GM23338 (cell line): Measurements from ENCODE around the gene CRYAA. TPM values are rescaled to one million over a fixed set of nuclear protein-coding genes. Genes with fewer than 3 reads are reported as not detected.

ENCODE experiments used
- ATAC-seq: fragments of 200-7000 bp; cut with Tn5 transposase; 3 replicates; pipeline ENCODE4 v1.9.1; 2020
- DNase-seq: peaks from one replicate; pipeline ENCODE4 v3.0.0-alpha.2; 2015; ENCODE audit warnings: low spot score
- H2AFZ ChIP-seq: fragments of 200-600 bp; sonication (generic); 2 replicates; pipeline ENCODE4 v1.8.0; 2016; ENCODE audit warnings: antibody characterized with exemption, mild to moderate bottlenecking, moderate library complexity
- H3F3A ChIP-seq: fragments of 200-600 bp; sonication (generic); replicated peaks from 2 replicates; pipeline ENCODE4 v1.8.0; 2017; ENCODE audit warnings: antibody characterized with exemption, mixed run types, low read depth
- H3K27ac ChIP-seq: fragments of 200-600 bp; sonication (generic); 2 replicates; pipeline ENCODE4 v1.6.1; 2016; ENCODE audit warnings: low read depth
- H3K27me3 ChIP-seq: fragments of 200-600 bp; sonication (generic); 2 replicates; pipeline ENCODE4 v1.8.0; 2016; ENCODE audit warnings: mild to moderate bottlenecking, mixed run types, moderate library complexity; ENCODE audit not compliant: insufficient read depth
- H3K36me3 ChIP-seq: fragments of 200-600 bp; sonication (generic); 2 replicates; pipeline ENCODE4 v1.8.0; 2016; ENCODE audit warnings: mild to moderate bottlenecking; ENCODE audit not compliant: insufficient read depth
- H3K4me1 ChIP-seq: fragments of 200-600 bp; sonication (generic); 2 replicates; pipeline ENCODE4 v1.8.0; 2016; ENCODE audit warnings: mild to moderate bottlenecking, moderate library complexity; ENCODE audit not compliant: insufficient read depth
- H3K4me2 ChIP-seq: fragments of 200-600 bp; sonication (generic); 2 replicates; pipeline ENCODE4 v1.7.1; 2017; ENCODE audit warnings: mixed run types
- H3K4me3 ChIP-seq: fragments of 200-600 bp; sonication (generic); 2 replicates; pipeline ENCODE4 v1.6.1; 2016; ENCODE audit warnings: mixed run types
- H3K79me2 ChIP-seq: fragments of 200-600 bp; sonication (generic); replicated peaks from 2 replicates; pipeline ENCODE4 v1.8.0; 2017; ENCODE audit warnings: mild to moderate bottlenecking; ENCODE audit not compliant: insufficient read depth
- H3K9me2 ChIP-seq: fragments of 200-600 bp; sonication (generic); 2 replicates; pipeline ENCODE4 v1.8.0; 2017; ENCODE audit not compliant: insufficient read depth
- H4K20me1 ChIP-seq: fragments of 200-600 bp; sonication (generic); replicated peaks from 2 replicates; pipeline ENCODE4 v1.8.0; 2017; ENCODE audit warnings: mild to moderate bottlenecking; ENCODE audit not compliant: insufficient read depth
- H3K27ac Mint-ChIP-seq: 2 replicates; pipeline ENCODE4 v1.8.0; 2020; ENCODE audit warnings: inconsistent platforms, mild to moderate bottlenecking, moderate library complexity, mixed read lengths
- H3K27me3 Mint-ChIP-seq: 3 replicates; pipeline ENCODE4 v1.8.0; 2022; ENCODE audit warnings: low read depth, mild to moderate bottlenecking, moderate library complexity, mixed read lengths, inconsistent platforms; ENCODE audit not compliant: insufficient read depth, poor library complexity
- H3K36me3 Mint-ChIP-seq: 3 replicates; pipeline ENCODE4 v1.8.0; 2021; ENCODE audit warnings: low read depth, mild to moderate bottlenecking, inconsistent platforms, moderate library complexity, mixed read lengths
- H3K4me1 Mint-ChIP-seq: 3 replicates; pipeline ENCODE4 v1.8.0; 2020; ENCODE audit warnings: mild to moderate bottlenecking, inconsistent platforms, mixed read lengths
- H3K4me3 Mint-ChIP-seq: 3 replicates; pipeline ENCODE4 v1.8.0; 2021; ENCODE audit warnings: moderate library complexity, mild to moderate bottlenecking, inconsistent platforms, mixed read lengths
- H3K9me3 Mint-ChIP-seq: 3 replicates; pipeline ENCODE4 v1.8.0; 2020; ENCODE audit warnings: moderate library complexity, mild to moderate bottlenecking, inconsistent platforms, mixed read lengths
- EZH2phosphoT487 ChIP-seq: fragments of 200-600 bp; sonication (generic); IDR thresholded peaks from one replicate; pipeline ENCODE4 v1.8.1; 2018; ENCODE audit warnings: antibody characterized with exemption; ENCODE audit not compliant: unreplicated experiment
- NANOG ChIP-seq: IDR thresholded peaks from 2 replicates; pipeline ENCODE4 v1.6.1; 2016; ENCODE audit warnings: antibody characterized with exemption, borderline replicate concordance
- POLR2AphosphoS5 ChIP-seq: IDR thresholded peaks from 2 replicates; pipeline ENCODE4 v1.6.1; 2016; ENCODE audit warnings: antibody characterized with exemption, low read depth
- STAT1 ChIP-seq: IDR thresholded peaks from one replicate; pipeline ENCODE4 v1.6.1; 2016; ENCODE audit warnings: antibody characterized with exemption; ENCODE audit not compliant: unreplicated experiment
- ZNF114 ChIP-seq: fragments of 250-450 bp; sonication (Bioruptor Pico); IDR thresholded peaks from 2 replicates; pipeline ENCODE4 v1.5.0; 2020; ENCODE audit warnings: mild to moderate bottlenecking, moderate library complexity
- ZNF331 ChIP-seq: fragments of 250-450 bp; sonication (Bioruptor Pico); IDR thresholded peaks from 2 replicates; pipeline ENCODE4 v1.5.0; 2020; ENCODE audit warnings: low read depth, mild to moderate bottlenecking, moderate library complexity
- polyA plus RNA-seq: library from polyadenylated mRNA; unstranded; fragments of >200 nt; fragmentation: Nextera tagmentation; extraction: Ambion mirVana; gene quantifications from 2 replicates; pipeline ENCODE4 v1.2.1, GENCODE V29; 2016
- total RNA-seq: library from RNA; depleted of rRNA; stranded (reverse); fragments of >200 nt; shearing (Covaris generic); gene quantifications from 2 replicates; pipeline ENCODE4 v1.2.3, GENCODE V29; 2014
- TF ChIP-seq, protein P1 (sequence below): IDR thresholded peaks from 2 replicates; pipeline ENCODE4 v1.6.1; 2016; ENCODE audit warnings: antibody characterized with exemption
- TF ChIP-seq, protein P2 (sequence below), 2 experiments: fragments of 200-600 bp in 1 of 2; sonication (generic) in 1 of 2; conservative IDR thresholded peaks; 2 replicates each; pipeline versions ENCODE4 v1.5.1 to v1.6.1; 2016 to 2017; ENCODE audit warnings: antibody characterized with exemption in 2 of 2, low read depth in 2 of 2, mild to moderate bottlenecking in 2 of 2, moderate library complexity in 1 of 2
- TF ChIP-seq, protein P3 (sequence below): fragments of 250-450 bp; sonication (Bioruptor Pico); IDR thresholded peaks from 2 replicates; pipeline ENCODE4 v1.5.0; 2020; ENCODE audit warnings: mild to moderate bottlenecking, moderate library complexity

Gene CRYAA
- total and polyA plus RNA-seq, 2 experiments from 2014 or later = not detected

DNA sequence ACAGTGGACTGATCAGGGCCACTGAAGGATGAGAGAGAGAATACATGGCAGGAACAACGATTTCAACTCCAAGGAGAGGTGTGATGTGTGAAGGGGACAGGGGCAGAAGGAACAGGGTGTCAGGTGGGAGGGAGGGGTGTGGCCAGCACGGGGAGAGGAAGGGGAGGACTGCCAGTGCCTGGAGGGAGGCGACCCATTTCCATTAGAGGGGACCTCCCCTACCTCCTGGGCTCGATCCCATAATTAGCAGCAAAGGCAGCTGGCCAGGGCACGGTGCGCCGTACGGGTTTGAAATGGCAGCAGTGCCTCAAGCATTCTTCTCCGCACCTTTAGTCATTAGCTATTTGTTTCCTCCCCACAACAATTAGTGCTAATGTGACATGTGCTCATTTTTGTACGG, 22.7 kb downstream of the CRYAA start:
- Histone ChIP-seq H3K9me2 (no peaks in the 10 kb centered on the region), H3F3A (no peaks in the 10 kb centered on the region), H3K27me3 (no peaks in the 10 kb centered on the region), H2AFZ (no peak overlapping the region), H3K79me2 (no peaks in the 10 kb centered on the region), H3K4me3 (no peak overlapping the region), H3K4me1 (no peaks in the 10 kb centered on the region), H4K20me1 (no peaks in the 10 kb centered on the region), H3K36me3 (no peaks in the 10 kb centered on the region), H3K4me2 (no peak overlapping the region), H3K27ac (no peak overlapping the region)
- Mint-ChIP-seq H3K27me3 (peaks cover 19% of the 10 kb centered on the region), H3K9me3 (peaks cover 8% of the 10 kb centered on the region), H3K36me3 (no peaks in the 10 kb centered on the region; the same call in 2 of the 3 replicates), H3K4me1 (peaks cover 13% of the 10 kb centered on the region), H3K27ac (no peak overlapping the region), H3K4me3 (no peak overlapping the region)
- ATAC-seq = no peak
- TF ChIP-seq STAT1 (no peak), ZNF114 (no peak), EZH2phosphoT487 (no peak), ZNF331 (CRISPR knock-in tag) (no peak), POLR2AphosphoS5 (no peak), NANOG (no peak)
- TF ChIP-seq, protein P1, sequence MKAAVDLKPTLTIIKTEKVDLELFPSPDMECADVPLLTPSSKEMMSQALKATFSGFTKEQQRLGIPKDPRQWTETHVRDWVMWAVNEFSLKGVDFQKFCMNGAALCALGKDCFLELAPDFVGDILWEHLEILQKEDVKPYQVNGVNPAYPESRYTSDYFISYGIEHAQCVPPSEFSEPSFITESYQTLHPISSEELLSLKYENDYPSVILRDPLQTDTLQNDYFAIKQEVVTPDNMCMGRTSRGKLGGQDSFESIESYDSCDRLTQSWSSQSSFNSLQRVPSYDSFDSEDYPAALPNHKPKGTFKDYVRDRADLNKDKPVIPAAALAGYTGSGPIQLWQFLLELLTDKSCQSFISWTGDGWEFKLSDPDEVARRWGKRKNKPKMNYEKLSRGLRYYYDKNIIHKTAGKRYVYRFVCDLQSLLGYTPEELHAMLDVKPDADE = no peak
- TF ChIP-seq, protein P2, sequence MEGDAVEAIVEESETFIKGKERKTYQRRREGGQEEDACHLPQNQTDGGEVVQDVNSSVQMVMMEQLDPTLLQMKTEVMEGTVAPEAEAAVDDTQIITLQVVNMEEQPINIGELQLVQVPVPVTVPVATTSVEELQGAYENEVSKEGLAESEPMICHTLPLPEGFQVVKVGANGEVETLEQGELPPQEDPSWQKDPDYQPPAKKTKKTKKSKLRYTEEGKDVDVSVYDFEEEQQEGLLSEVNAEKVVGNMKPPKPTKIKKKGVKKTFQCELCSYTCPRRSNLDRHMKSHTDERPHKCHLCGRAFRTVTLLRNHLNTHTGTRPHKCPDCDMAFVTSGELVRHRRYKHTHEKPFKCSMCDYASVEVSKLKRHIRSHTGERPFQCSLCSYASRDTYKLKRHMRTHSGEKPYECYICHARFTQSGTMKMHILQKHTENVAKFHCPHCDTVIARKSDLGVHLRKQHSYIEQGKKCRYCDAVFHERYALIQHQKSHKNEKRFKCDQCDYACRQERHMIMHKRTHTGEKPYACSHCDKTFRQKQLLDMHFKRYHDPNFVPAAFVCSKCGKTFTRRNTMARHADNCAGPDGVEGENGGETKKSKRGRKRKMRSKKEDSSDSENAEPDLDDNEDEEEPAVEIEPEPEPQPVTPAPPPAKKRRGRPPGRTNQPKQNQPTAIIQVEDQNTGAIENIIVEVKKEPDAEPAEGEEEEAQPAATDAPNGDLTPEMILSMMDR (conservative IDR thresholded peaks at IDR 0.05; ENCODE audit: low read depth in 2 of 2) = no peak
- TF ChIP-seq, protein P3, sequence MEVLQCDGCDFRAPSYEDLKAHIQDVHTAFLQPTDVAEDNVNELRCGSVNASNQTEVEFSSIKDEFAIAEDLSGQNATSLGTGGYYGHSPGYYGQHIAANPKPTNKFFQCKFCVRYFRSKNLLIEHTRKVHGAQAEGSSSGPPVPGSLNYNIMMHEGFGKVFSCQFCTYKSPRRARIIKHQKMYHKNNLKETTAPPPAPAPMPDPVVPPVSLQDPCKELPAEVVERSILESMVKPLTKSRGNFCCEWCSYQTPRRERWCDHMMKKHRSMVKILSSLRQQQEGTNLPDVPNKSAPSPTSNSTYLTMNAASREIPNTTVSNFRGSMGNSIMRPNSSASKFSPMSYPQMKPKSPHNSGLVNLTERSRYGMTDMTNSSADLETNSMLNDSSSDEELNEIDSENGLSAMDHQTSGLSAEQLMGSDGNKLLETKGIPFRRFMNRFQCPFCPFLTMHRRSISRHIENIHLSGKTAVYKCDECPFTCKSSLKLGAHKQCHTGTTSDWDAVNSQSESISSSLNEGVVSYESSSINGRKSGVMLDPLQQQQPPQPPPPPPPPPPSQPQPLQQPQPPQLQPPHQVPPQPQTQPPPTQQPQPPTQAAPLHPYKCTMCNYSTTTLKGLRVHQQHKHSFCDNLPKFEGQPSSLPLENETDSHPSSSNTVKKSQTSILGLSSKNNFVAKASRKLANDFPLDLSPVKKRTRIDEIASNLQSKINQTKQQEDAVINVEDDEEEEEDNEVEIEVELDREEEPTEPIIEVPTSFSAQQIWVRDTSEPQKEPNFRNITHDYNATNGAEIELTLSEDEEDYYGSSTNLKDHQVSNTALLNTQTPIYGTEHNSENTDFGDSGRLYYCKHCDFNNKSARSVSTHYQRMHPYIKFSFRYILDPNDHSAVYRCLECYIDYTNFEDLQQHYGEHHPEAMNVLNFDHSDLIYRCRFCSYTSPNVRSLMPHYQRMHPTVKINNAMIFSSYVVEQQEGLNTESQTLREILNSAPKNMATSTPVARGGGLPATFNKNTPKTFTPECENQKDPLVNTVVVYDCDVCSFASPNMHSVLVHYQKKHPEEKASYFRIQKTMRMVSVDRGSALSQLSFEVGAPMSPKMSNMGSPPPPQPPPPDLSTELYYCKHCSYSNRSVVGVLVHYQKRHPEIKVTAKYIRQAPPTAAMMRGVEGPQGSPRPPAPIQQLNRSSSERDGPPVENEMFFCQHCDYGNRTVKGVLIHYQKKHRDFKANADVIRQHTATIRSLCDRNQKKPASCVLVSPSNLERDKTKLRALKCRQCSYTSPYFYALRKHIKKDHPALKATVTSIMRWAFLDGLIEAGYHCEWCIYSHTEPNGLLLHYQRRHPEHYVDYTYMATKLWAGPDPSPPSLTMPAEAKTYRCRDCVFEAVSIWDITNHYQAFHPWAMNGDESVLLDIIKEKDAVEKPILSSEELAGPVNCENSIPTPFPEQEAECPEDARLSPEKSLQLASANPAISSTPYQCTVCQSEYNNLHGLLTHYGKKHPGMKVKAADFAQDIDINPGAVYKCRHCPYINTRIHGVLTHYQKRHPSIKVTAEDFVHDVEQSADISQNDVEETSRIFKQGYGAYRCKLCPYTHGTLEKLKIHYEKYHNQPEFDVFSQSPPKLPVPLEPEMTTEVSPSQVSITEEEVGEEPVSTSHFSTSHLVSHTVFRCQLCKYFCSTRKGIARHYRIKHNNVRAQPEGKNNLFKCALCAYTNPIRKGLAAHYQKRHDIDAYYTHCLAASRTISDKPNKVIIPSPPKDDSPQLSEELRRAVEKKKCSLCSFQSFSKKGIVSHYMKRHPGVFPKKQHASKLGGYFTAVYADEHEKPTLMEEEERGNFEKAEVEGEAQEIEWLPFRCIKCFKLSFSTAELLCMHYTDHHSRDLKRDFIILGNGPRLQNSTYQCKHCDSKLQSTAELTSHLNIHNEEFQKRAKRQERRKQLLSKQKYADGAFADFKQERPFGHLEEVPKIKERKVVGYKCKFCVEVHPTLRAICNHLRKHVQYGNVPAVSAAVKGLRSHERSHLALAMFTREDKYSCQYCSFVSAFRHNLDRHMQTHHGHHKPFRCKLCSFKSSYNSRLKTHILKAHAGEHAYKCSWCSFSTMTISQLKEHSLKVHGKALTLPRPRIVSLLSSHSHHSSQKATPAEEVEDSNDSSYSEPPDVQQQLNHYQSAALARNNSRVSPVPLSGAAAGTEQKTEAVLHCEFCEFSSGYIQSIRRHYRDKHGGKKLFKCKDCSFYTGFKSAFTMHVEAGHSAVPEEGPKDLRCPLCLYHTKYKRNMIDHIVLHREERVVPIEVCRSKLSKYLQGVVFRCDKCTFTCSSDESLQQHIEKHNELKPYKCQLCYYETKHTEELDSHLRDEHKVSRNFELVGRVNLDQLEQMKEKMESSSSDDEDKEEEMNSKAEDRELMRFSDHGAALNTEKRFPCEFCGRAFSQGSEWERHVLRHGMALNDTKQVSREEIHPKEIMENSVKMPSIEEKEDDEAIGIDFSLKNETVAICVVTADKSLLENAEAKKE = no peak
- DNase-seq = no peak
